GM06990 (cell line): Measurements from ENCODE around the gene RIMS1.

Experiments
- DNase-seq: peaks from one replicate; pipeline ENCODE4 v3.0.0-alpha.2; 2011; ENCODE audit not compliant: insufficient read length; ENCODE audit errors: extremely low read depth
- H3K27me3 ChIP-seq: replicated peaks from 2 replicates; pipeline ENCODE4 v1.6.0; 2011; ENCODE audit warnings: low read length; ENCODE audit not compliant: control insufficient read depth, insufficient read depth
- H3K36me3 ChIP-seq: 2 replicates; pipeline ENCODE4 v1.5.1; 2011; ENCODE audit warnings: low read length; ENCODE audit not compliant: control insufficient read depth, insufficient read depth
- H3K4me3 ChIP-seq: replicated peaks from 2 replicates; pipeline ENCODE4 v1.5.1; 2011; ENCODE audit warnings: low read depth, mild to moderate bottlenecking, control low read depth, low read length
- TF ChIP-seq, protein P1 (sequence below): IDR thresholded peaks from 2 replicates; pipeline ENCODE4 v1.5.1; 2011; ENCODE audit warnings: low read length, control low read depth, mild to moderate bottlenecking, inconsistent platforms; ENCODE audit not compliant: insufficient read depth, poor library complexity, severe bottlenecking

RIMS1 gene

DNA sequence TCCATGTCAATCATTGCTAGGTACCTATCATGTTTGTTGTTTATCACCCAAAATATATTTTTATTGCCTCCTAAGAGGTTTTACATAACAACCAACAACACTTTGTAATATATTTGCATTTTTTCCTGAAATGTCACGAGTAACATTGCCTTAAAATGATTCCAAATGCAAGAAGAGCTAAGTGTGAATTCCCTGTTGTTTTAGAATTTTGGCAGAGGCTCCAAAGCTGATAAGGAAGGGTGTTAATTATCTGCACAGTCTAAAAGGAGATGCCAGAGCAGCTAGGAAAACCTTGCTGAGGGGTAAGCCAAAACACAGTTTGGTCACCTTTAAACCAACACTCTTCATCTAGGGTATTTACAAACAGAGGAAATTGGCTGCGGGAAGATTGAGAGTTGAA lies 533.6 kb downstream of the RIMS1 start:
- no peak for DNase-seq
- Histone ChIP-seq H3K36me3 (no peaks in the 10 kb centered on the region), H3K27me3 (no peaks in the 10 kb centered on the region; the same call in 1 of the 2 replicates), H3K4me3 (no peak overlapping the region)
- TF ChIP-seq, protein P1, sequence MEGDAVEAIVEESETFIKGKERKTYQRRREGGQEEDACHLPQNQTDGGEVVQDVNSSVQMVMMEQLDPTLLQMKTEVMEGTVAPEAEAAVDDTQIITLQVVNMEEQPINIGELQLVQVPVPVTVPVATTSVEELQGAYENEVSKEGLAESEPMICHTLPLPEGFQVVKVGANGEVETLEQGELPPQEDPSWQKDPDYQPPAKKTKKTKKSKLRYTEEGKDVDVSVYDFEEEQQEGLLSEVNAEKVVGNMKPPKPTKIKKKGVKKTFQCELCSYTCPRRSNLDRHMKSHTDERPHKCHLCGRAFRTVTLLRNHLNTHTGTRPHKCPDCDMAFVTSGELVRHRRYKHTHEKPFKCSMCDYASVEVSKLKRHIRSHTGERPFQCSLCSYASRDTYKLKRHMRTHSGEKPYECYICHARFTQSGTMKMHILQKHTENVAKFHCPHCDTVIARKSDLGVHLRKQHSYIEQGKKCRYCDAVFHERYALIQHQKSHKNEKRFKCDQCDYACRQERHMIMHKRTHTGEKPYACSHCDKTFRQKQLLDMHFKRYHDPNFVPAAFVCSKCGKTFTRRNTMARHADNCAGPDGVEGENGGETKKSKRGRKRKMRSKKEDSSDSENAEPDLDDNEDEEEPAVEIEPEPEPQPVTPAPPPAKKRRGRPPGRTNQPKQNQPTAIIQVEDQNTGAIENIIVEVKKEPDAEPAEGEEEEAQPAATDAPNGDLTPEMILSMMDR, result no peak

DNA sequence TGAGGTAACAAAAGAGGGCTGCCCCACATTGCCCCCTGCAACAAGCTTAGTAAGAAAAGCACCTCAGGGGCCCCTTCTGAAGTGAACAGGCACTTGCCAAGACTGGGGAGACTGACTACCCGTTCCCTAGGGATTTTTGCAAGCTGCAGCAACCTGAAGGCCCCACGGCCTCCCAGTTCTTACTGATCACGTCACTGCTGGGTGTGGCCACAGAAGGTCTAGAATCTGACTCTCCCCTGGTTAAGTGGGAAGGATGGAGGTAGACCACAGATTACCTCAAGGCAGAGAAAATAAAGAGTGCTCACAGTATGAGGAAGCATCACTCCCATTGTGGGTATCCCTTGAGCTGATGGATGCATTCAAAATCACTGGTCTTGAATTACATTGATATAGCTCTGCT lies 534.1 kb downstream of the RIMS1 start:
- DNase-seq, result no peak
- TF ChIP-seq, protein P1, result no peak
- Histone ChIP-seq H3K4me3 (no peak overlapping the region), H3K36me3 (no peaks in the 10 kb centered on the region), H3K27me3 (no peaks in the 10 kb centered on the region; the same call in 1 of the 2 replicates)

DNA sequence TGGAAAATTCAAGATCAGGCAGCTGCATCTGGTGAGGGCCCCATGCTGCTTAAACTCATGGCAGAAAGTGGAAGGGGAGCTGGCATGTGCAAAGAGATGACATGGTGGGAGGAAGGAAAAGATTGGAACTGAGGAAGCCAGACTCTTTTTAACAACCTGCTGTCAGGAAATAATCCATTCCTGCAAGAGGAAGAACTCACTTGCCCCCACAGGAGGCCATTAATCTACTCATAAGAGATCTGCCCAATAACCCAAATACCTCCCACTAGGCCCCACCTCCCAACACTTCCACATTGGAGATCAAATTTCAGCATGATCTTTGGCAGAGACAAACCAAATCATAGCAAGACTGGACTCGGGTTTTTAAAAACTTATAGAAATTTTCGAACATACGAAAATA lies 535.0 kb downstream of the RIMS1 start:
- Histone ChIP-seq H3K4me3 (no peak overlapping the region), H3K27me3 (no peaks in the 10 kb centered on the region), H3K36me3 (no peaks in the 10 kb centered on the region)
- no peak for DNase-seq
- TF ChIP-seq, protein P1, result no peak

DNA sequence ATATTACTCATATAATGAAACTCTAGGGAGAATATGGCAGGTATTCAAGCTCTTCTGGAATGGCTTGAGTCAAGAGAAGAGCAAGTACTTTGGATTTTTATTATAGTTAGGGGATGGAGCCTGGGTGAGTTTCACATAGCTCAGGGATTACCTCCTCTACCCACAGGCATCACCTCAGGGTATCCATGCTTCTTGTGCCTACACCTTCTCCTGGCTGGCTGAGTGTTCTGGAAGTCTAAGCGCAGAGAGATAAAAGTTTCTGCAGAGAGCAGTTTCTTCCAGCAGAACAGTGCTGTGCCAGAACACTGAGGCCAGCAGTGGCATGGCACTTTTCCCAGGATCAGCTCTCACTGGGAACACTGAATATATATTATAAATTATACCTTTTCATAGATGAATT lies 535.8 kb downstream of the RIMS1 start:
- no peak overlapping the region for H3K4me3 ChIP-seq
- no peak for DNase-seq
- H3K27me3 ChIP-seq, result no peaks in the 10 kb centered on the region
- TF ChIP-seq, protein P1, result no peak
- H3K36me3 ChIP-seq, result no peaks in the 10 kb centered on the region

DNA sequence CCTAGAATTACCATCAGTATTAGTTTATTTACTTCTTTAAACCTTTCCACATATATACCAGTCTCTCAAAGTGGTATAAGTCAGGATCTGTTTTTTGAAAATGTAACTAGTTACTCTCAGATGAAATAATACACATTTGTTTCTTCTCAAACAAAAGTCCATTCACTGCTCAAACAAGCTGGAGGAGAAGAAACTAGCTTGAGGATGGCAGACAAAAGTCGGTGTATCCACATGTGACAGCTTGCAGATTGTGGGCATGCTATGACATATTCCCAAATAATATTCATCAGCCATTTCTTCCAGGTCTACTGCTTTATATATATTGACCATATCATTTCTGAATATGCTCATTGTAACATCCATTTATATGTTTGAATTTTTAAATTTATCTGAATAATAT lies 538.1 kb downstream of the RIMS1 start:
- Histone ChIP-seq H3K4me3 (no peak overlapping the region), H3K27me3 (no peaks in the 10 kb centered on the region), H3K36me3 (no peaks in the 10 kb centered on the region)
- TF ChIP-seq, protein P1, result no peak
- no peak for DNase-seq

DNA sequence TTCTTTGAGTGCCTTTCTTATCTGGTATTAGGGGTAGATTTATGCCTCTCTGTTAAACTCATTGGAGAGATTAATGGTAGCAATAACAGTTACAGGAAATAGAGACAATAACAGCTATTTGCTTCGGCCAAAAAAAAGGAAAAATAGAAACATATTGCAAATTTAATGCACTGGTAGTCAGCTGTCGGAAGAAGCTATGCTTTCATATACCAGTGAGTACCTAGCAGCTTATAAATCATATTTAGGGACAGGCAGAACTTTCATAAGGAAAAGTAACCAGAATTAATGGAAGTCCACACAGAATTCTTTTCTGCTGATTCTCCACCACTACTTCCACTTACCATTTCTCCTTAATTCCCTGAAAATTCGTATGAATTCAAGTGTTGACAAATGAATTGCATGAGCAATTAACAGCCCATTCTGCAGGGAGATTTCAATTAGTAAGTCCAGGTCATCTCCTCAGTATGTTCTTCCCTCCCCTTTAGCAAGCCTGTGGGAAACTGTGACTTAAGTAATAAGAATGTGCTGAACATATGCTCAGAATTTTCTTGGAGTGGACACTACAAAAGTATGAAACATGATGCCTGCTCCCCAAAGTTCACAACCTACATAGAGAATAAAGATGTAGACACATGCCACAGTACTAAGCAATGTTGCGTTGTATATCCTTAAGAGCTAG lies 538.8 kb downstream of the RIMS1 start:
- no peaks in the 10 kb centered on the region for H3K27me3 ChIP-seq
- TF ChIP-seq, protein P1, result no peak
- no peak overlapping the region for H3K4me3 ChIP-seq
- H3K36me3 ChIP-seq, result no peaks in the 10 kb centered on the region
- no peak for DNase-seq
